ENCODE results near the gene SFSWAP.
"Not testable (repeated sequence)": the region's sequence is repeated elsewhere in the genome, so short reads cannot be mapped to it uniquely, and the experiment has no call there.

The SFSWAP gene

DNA sequence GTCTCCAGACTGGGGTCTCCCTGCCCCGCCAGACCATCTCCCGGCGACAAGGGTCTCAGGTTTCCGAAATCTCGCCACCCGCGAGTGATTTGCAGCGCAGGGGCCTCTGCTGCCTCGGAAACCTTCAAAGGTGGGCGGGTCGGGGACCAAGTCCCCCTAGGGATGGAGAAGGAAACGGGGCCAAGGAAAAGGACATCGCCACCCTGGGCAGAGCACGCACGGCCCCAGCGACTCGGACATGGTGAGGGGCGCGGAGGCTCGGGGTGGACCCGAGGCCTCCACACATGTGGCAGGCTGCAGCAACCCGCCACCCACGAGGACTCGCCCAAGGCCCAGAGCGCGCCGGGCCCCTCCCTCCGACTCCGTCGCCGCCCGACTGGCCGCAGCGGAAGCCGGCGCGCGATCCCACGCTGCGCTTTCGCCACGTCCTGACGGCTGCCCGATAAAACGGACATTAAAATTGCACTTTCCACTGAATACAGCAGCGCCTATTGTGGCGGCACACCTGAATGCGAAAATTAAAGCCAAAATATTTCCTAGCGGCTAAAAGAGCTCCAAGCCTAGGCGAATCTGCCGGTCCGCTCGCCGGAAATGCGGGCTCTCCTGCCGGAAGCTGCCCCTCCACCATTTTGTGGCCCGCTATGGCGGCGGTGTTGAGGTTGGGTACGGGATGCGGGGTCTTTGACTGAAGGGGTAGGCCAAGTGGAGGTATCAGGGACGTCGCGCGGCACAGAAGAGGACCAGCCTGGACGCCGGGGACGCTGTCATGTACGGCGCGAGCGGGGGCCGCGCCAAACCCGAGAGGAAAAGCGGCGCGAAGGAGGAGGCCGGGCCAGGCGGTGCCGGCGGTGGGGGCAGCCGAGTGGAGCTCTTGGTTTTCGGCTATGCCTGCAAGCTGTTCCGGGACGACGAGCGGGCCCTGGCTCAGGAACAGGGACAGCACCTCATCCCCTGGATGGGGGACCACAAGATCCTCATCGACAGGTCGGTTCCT lies at the start of gene SFSWAP:
TSS of gene SFSWAP (plus strand) at position 627 of the 994 bp plus-strand sequence. CDS start at position 767, 140 bp downstream.
- Histone ChIP-seq H3K4me1 (ENCODE audit: insufficient read depth, low read length) (peaks cover 24% of the 10 kb centered on the region), H3K36me3 (ENCODE audit: insufficient read depth, low read length) (peaks cover 22% of the 10 kb centered on the region), H3K4me3 (ENCODE audit: low read depth in 1 of 2, low read length in 2 of 2) (peak within 1 kb of the TSS; percentile 71 to 98), H3K27ac (ENCODE audit: low read depth, low read length) (peak within 1 kb of the TSS; percentile 87), H3K9me3 (ENCODE audit: low read length) (no peaks in the 10 kb centered on the region), H3K27me3 (ENCODE audit: control insufficient read depth in 1 of 2, insufficient read depth in 2 of 2, low read length in 2 of 2) (no peaks in the 10 kb centered on the region), H3K9ac (ENCODE audit: low read length) (peak within 1 kb of the TSS; percentile 96)

DNA sequence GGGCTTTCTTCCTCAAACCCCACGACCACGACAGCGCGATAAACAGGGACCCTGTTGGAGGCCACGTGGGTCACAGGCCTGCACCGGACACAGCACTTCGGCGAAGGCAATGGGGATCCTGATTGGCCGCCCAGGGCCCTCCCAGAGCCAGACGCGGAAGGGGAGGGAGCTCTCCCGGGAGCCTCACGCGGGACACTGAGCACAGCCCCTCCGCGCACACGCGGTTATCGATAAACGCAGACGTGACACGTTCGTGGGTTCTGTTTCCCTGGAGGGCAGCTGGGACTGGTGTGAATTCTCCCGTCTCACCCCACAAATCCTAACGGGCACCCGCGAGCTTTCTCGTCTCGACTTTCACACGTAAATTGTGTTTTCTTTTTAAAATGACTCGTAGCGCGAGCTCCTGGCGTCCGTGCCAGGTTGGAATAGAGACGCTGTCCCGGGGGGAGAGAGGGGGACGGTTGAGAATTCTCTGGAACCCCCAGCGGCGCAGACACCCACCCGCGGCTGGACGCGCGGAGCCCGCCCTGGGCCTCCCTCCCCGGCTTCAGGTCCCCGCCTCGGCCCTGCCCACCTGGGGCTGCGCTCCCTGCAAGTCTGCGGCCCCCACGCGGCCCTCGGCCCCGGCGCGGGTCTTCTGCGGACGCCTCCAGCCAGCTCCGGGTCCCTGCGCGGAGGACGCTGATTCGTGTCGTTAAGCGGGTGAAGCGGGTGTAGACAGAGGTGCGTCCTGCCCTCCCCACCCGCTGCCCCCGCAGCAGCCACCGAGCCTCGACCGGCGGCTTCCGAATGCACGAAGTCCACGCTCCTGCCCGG lies 49.5 kb upstream of the SFSWAP start:
- not testable (repeated sequence) for H3K9me3 ChIP-seq (ENCODE audit: low read length); H3K9ac ChIP-seq (ENCODE audit: low read length); H3K27ac ChIP-seq (ENCODE audit: low read depth, low read length); H3K4me3 ChIP-seq (ENCODE audit: low read depth in 1 of 2, low read length in 2 of 2); H3K4me1 ChIP-seq (ENCODE audit: insufficient read depth, low read length); H3K36me3 ChIP-seq (ENCODE audit: insufficient read depth, low read length)
- H3K27me3 ChIP-seq (ENCODE audit: control insufficient read depth in 1 of 2, insufficient read depth in 2 of 2, low read length in 2 of 2): peaks cover 0 to 11% of the 10 kb centered on the region in 2 donors

DNA sequence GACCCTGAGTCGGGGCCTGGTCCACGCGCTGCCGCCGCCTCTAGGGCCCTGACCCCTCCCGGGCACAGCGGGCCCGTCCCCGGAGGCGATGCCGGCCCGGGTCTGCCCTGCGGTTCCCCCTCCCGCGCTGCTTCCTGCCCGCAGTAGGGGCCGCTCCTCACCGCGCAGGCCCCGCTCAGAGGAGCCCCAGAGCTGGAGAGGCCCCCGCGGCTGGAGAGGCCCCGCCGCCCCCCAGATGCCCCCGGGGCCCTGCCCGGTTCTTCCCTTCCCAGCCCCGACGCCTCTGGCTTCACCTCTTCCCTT lies 49.0 kb upstream of the SFSWAP start:
- H3K27ac ChIP-seq (ENCODE audit: low read depth, low read length); H3K36me3 ChIP-seq (ENCODE audit: insufficient read depth, low read length): not testable (repeated sequence)

GRCh38 chr12:131662346-131662745 lies 48.5 kb upstream of the SFSWAP start:
- H3K36me3 ChIP-seq (ENCODE audit: insufficient read depth, low read length); H3K4me3 ChIP-seq (ENCODE audit: low read depth in 1 of 2, low read length in 2 of 2); H3K4me1 ChIP-seq (ENCODE audit: insufficient read depth, low read length); H3K9me3 ChIP-seq (ENCODE audit: low read length); H3K27ac ChIP-seq (ENCODE audit: low read depth, low read length); H3K9ac ChIP-seq (ENCODE audit: low read length): not testable (repeated sequence)
- peaks cover 0 to 11% of the 10 kb centered on the region in 2 donors for H3K27me3 ChIP-seq (ENCODE audit: control insufficient read depth in 1 of 2, insufficient read depth in 2 of 2, low read length in 2 of 2)

More for the DNA sequence above, 49.0 kb upstream of the SFSWAP start:
- not testable (repeated sequence) for H3K4me3 ChIP-seq (ENCODE audit: low read depth in 1 of 2, low read length in 2 of 2); H3K9me3 ChIP-seq (ENCODE audit: low read length); H3K4me1 ChIP-seq (ENCODE audit: insufficient read depth, low read length); H3K9ac ChIP-seq (ENCODE audit: low read length)
- H3K27me3 ChIP-seq (ENCODE audit: control insufficient read depth in 1 of 2, insufficient read depth in 2 of 2, low read length in 2 of 2): peaks cover 0 to 11% of the 10 kb centered on the region in 2 donors

DNA sequence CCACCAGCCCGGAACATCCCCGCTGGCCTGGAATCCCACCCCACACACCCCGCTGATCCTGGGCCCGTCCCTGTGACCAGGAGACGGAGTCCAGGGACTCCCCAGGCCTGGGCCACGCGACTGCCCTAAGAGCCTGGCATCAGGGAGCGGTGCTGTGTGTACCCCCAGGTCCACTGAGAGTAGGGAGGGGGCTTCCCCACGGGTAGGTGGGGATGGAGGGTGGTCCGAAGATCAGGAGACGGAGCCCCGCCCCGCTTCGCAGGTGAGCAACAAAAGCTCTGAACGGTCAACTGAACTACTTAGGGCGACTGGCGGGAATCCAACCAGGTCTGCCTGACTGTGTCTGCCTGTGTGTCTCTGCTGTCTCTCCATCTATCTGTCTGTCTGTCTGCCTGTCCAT lies 45.2 kb upstream of the SFSWAP start:
- H3K4me3 ChIP-seq (ENCODE audit: low read depth in 1 of 2, low read length in 2 of 2); H3K9me3 ChIP-seq (ENCODE audit: low read length); H3K27me3 ChIP-seq (ENCODE audit: control insufficient read depth in 1 of 2, insufficient read depth in 2 of 2, low read length in 2 of 2); H3K9ac ChIP-seq (ENCODE audit: low read length); H3K36me3 ChIP-seq (ENCODE audit: insufficient read depth, low read length); H3K27ac ChIP-seq (ENCODE audit: low read depth, low read length); H3K4me1 ChIP-seq (ENCODE audit: insufficient read depth, low read length): not testable (repeated sequence)

DNA sequence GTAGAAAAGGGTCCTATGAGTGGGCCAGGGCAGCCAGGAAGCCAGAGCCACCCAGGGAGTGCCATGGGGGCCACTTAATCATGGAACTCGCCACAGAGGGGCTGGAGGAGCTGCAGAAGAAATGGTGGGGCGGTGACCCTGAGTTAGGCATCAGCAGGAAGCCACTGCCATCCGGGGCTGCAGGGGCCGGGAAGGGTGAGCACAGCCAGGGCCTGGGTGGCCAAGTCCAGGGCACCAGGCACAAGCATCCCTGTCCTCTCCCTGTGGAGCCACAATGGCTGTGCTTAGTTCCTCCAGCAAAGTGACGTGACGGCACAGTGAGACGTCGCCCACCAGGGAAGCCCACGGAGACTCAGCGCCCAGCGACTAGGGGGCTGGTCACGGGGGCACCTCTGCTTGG lies 44.4 kb upstream of the SFSWAP start:
- not testable (repeated sequence) for H3K36me3 ChIP-seq (ENCODE audit: insufficient read depth, low read length); H3K27me3 ChIP-seq (ENCODE audit: control insufficient read depth in 1 of 2, insufficient read depth in 2 of 2, low read length in 2 of 2); H3K27ac ChIP-seq (ENCODE audit: low read depth, low read length); H3K9me3 ChIP-seq (ENCODE audit: low read length); H3K4me1 ChIP-seq (ENCODE audit: insufficient read depth, low read length); H3K9ac ChIP-seq (ENCODE audit: low read length); H3K4me3 ChIP-seq (ENCODE audit: low read depth in 1 of 2, low read length in 2 of 2)

DNA sequence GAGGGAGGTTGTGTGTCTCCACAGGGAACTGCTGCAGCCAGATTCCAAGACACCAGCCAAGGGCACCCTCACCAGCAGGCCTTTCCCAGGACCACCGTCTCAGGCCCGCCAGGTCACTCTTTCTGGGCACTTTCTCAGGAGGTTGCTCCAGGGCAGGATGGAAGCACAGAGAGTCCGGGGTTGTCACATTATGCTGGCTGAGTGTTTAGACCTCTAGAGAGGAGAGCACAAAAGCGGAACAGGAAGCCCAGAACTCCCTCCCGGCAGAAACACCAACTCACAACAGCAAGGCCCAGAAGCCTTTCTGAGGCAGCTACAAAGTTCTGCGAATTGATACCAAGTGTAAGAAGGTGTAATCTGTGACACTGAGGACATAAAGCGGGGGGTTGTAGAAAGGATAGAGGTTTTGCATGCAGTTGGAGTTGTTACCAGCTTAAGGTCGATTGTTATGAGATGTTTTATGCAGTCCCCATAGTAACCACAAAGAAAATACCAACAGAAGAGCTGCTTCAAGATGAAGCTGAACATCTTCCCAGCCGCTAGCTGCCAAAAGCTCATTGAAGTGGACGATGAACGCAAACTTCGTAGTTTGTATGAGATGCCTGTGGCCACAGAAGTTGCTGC lies 43.8 kb upstream of the SFSWAP start:
- not testable (repeated sequence) for H3K4me1 ChIP-seq (ENCODE audit: insufficient read depth, low read length); H3K9me3 ChIP-seq (ENCODE audit: low read length); H3K27me3 ChIP-seq (ENCODE audit: control insufficient read depth in 1 of 2, insufficient read depth in 2 of 2, low read length in 2 of 2)

DNA sequence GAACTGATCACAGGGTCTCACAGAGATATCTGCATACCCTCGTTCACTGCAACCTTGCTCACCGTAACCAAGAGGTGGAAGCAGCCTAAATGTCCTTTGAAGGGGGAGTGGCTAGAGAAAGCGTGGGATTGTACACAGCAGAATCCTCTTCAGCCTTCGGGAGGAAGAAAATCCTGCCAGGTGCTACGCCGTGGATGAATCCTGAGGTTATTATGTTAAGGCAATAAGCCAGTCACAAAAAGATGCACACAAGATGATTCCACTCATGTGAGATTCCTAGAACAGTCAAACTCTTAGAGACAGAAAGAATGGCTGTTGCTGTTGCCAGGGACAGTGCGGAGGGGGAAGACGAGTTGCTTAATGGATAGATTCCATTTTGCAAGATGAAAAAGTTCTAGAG lies 39.6 kb upstream of the SFSWAP start:
- no peaks in the 10 kb centered on the region for H3K27me3 ChIP-seq (ENCODE audit: control insufficient read depth in 1 of 2, insufficient read depth in 2 of 2, low read length in 2 of 2)
- no peak overlapping the region for H3K27ac ChIP-seq (ENCODE audit: low read depth, low read length)
- H3K9ac ChIP-seq (ENCODE audit: low read length): no peak overlapping the region
- no peaks in the 10 kb centered on the region for H3K4me1 ChIP-seq (ENCODE audit: insufficient read depth, low read length)
- no peak overlapping the region for H3K4me3 ChIP-seq (ENCODE audit: low read depth in 1 of 2, low read length in 2 of 2)
- H3K36me3 ChIP-seq (ENCODE audit: insufficient read depth, low read length): no peaks in the 10 kb centered on the region
- H3K9me3 ChIP-seq (ENCODE audit: low read length): no peaks in the 10 kb centered on the region

More for the DNA sequence above, 43.8 kb upstream of the SFSWAP start:
- not testable (repeated sequence) for H3K4me3 ChIP-seq (ENCODE audit: low read depth in 1 of 2, low read length in 2 of 2); H3K27ac ChIP-seq (ENCODE audit: low read depth, low read length); H3K9ac ChIP-seq (ENCODE audit: low read length); H3K36me3 ChIP-seq (ENCODE audit: insufficient read depth, low read length)

- no peaks in the 10 kb centered on the region for H3K36me3 ChIP-seq (ENCODE audit: insufficient read depth, low read length)
- no peaks in the 10 kb centered on the region for H3K27me3 ChIP-seq (ENCODE audit: control insufficient read depth in 1 of 2, insufficient read depth in 2 of 2, low read length in 2 of 2)
- no peak overlapping the region for H3K4me3 ChIP-seq (ENCODE audit: low read depth in 1 of 2, low read length in 2 of 2)
- H3K4me1 ChIP-seq (ENCODE audit: insufficient read depth, low read length): no peaks in the 10 kb centered on the region
- no peaks in the 10 kb centered on the region for H3K9me3 ChIP-seq (ENCODE audit: low read length)
- H3K9ac ChIP-seq (ENCODE audit: low read length): no peak overlapping the region
- H3K27ac ChIP-seq (ENCODE audit: low read depth, low read length): no peak overlapping the region
Observed at GRCh38 chr12:131671871-131672270, 39.0 kb upstream of the SFSWAP start.

GRCh38 chr12:131672311-131672940 lies 38.5 kb upstream of the SFSWAP start:
- no peak overlapping the region for H3K9ac ChIP-seq (ENCODE audit: low read length)
- no peaks in the 10 kb centered on the region for H3K4me1 ChIP-seq (ENCODE audit: insufficient read depth, low read length)
- no peaks in the 10 kb centered on the region for H3K9me3 ChIP-seq (ENCODE audit: low read length)
- H3K36me3 ChIP-seq (ENCODE audit: insufficient read depth, low read length): no peaks in the 10 kb centered on the region
- no peak overlapping the region for H3K27ac ChIP-seq (ENCODE audit: low read depth, low read length)
- no peak overlapping the region for H3K4me3 ChIP-seq (ENCODE audit: low read depth in 1 of 2, low read length in 2 of 2)
- no peaks in the 10 kb centered on the region for H3K27me3 ChIP-seq (ENCODE audit: control insufficient read depth in 1 of 2, insufficient read depth in 2 of 2, low read length in 2 of 2)
